Measurements from ENCODE around the gene TTLL9.
"Not testable (repeated sequence)": the region's sequence is repeated elsewhere in the genome, so short reads cannot be mapped to it uniquely, and the experiment has no call there.

The TTLL9 gene

DNA sequence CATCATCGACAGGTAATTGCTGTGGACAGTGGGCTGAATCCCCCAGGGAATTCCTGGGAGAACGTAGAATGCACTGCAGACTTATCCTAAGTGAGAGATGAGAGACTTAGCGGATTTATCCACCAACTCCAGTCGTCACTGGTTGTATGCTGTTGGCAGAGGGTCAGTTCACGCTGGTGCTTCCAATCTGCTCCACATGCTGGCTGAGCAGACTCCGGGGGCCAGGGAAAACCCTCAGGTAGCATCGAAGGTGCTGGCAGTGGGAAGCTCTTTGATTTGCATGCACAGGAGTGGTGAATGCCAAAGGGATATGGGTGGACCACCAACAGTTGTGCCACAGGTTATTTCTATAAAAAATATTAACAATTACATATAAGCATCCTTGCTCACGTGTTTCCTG, 20.2 kb downstream of the TTLL9 start:
- DNase-seq, result no peak

DNA sequence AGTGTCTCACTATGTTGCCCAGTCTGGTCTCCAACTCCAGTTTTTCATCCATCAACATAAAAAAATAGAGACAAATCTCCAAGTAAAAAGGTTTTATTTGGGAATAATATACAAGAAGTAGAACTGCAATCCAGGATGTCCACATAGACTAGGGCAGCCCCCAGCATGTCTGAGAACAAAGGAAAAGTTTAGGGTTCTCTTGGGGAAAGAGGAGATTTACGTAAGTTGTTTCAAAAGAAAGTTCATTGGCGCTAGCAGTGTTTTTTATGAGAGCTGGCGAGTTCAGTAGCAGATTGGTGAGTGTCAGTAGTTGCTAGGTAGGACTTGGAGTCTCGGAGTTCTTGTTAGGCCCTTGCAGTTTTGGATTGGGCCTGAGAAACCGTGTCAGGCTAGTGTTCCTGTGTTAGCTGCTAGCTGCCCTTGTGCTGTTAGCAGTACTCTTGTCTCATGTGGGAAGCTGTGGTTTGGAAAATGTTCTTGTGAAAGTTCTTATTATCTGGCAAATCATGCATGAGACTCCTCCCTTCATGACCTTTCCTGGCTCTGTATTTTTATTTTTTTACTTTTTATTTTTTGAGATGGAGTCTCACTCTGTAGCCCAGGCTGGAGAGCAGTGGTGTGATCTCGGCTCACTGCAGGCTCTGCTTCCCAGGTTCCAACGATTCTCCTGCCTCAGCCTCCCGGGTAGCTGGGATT, 24.7 kb downstream of the TTLL9 start:
- no peak for DNase-seq

DNA sequence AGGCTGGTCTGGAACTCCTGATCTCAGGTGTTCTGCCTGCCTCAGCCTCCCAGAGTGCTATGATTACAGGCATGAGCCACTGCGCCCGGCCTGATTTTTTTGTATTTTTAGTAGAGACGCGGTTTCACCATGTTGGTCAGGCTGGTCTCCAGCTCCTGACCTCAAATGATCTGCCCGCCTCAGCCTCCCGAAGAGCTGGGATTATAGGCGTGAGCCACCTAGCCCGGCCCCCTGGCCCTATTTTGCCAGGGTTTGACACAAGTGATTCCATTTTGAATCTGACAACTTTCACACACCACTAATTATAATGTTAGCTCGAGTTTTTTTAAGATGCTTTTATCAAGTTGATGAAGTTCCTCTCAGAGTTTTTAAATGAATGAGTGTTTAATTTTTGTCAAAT, 25.6 kb downstream of the TTLL9 start:
- no peak for DNase-seq

DNA sequence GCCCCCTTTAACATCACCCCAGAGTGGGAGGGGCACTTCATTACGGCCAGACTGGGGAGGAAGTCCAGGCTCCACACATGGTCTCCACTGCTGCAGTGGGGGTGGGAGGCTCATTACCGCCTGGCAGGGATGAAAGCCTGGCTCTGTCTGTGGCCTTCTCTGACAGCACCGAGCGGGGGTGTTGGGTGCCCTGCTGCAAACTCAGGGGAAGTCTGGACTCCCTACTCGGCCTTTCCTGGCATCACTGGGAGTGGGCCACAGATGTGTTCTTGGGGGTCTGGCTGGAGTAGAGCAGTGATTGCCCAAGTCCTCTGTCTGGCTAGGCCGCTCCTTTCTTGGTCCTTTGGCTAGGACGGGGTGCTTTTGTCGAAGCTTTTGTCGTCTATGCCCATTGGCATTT, 27.1 kb downstream of the TTLL9 start:
- no peak for DNase-seq

DNA sequence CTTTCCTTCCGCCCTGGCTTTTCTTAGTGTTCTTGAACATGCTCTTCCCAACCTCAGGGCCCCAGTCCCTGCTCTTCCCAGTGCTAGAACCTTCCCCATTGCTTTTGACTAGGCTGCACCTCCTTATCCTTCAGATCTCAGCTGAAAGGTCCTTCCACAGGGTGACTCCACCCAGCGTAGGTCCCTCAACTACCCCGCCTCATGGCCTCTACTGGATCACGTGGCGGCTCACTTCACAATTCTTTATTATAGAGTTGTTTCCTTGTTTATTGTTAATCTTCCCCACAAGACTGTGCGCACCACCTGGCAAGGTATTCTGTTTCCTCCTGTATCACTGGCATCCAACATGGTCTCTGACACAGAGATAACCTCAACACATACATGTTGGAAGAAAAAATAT, 31.2 kb downstream of the TTLL9 start:
- DNase-seq, result no peak

DNA sequence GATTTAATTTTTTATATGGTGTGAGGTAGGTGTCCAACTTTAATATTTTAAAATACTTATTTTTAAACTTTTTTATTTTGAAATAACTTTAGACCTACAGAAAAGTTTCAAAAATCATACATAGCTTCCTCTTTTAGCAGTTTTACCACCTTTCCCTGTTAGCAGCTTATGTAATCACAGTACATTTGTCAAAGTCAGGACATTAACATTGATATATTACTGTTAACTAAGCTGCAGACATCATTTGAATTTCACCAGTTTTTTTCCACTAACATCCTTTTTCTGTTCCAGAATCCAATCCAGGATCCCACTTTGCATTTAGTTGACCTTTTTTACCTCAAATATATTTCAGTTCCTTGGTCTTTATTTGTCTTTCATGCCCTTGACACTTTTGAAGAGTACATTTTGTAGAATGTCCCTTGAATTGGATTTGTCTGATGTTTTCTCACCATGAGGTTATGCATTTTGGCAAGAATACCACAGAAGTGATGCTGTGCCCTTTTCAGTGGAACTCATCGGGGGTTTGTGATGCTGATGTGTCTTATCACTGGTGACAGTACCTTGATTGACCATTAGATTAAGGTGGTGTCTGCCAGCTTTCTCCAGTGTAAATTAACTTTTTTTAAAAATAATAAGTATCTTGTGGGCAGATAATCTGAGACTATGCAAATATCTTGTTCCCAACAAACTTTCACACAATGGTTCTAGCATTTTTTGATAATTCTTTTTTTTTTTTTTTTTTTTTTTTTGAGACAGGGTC, 33.4 kb downstream of the TTLL9 start:
- DNase-seq, result no peak

DNA sequence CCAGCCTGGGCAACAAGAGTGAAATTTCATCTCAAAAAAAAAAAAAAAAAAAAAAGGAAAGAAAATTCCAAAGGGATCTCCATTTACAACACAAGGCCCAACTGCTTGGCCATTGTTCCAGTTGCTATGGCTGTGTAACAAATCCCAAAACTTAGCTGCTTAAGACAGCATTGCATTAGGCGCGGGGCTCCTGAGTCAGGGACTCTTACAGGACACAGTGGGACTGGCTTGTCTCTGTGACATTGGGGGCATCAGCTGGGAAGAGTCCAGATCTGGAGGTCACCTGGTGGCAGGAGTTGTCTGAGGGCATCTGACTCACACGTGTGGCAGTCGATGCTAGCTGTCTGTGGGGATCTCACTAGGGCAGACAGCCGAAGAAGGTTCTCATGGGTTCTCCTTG, 35.6 kb downstream of the TTLL9 start:
- DNase-seq, result no peak

DNA sequence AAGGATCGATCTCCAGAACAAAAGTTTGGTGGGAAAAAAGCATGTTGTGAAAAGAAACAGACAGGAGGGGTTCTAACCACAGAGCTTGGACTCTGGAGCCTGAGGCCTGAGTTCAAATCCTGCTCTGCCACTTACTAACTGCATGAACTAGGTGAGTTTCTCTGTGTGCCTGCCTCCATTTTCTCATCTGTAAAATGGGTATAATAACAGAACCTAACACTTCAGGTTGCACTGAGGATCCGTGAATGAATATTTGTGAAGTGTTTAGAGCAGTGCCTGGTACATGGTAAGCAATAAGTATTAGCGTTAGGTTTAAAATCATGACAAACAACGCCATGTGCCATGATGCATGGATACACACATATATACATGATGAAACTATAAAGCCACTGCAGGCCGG, 36.6 kb downstream of the TTLL9 start:
- DNase-seq, result no peak

DNA sequence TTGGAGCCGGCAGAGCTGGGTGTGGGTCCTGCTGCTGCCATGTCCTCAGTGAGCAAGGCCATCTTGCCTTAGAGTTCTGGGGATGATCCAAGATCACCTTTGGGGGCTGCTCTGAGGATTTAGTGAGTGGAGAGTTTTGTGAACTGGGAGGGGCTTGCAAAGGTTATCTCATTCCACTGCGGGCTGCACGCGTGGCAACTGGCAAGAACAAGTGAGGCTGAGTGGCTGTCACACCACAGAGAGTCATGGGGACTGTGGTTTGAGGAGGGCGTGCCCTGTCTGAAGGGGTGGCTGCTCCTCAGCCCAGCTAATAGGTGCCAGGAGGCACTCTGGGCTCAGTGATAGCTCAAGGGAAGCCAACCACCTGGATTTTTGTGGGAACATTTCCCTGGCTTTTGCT, 37.6 kb downstream of the TTLL9 start:
- DNase-seq, result no peak

DNA sequence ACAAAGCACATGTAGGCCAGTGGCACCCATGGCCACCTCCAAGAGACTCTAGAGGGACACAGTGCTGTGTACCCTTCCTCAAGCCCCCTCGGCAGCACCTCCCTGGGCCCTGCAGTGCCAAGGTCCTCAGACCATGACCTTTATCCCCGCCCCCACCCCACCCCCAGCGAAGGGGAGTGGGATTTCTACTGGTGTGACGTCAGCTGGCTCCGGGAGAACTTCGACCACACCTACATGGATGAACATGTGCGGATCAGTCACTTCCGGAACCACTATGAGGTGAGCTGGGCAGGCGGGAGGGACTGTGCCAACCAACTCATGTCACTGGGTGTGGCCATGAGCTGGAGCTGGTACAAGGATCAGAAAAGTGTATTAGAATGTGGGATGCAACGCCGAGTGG, 38.0 kb downstream of the TTLL9 start:
- DNase-seq, result no peak

DNA sequence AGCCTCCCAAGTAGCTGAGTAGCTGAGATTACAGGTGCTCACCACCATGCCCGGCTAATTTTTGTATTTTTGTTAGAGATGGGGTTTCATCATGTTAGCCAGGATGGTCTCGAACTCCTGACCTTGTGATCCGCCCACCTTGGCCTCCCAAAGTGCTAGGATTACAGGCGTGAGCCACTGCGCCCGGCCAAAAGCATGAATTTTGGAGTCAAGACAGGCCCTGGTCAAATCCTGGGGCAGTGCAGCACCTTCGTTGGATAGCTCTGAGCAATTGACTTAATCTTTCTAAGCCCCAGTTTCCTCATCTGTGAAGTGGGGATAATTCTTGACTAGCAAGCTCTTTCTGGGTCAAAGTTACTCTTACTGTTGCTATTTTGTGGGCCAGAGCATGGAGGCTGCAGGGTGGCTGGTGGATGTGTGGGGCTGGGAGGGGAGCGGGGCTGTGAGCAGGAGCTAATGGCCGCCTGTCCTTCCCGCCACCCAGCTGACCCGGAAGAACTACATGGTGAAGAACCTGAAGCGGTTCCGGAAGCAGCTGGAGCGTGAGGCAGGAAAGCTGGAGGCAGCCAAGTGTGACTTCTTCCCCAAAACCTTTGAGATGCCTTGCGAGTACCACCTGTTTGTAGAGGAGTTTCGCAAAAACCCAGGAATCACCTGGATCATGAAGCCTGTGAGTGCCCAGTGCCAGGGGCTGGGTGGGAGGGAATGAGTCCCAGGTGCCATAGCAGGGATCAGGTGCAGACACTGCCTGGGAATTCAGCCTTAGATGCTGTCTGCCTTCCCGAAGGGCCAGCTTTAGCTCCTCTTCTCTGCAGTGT, 39.0 kb downstream of the TTLL9 start:
- DNase-seq, result no peak

DNA sequence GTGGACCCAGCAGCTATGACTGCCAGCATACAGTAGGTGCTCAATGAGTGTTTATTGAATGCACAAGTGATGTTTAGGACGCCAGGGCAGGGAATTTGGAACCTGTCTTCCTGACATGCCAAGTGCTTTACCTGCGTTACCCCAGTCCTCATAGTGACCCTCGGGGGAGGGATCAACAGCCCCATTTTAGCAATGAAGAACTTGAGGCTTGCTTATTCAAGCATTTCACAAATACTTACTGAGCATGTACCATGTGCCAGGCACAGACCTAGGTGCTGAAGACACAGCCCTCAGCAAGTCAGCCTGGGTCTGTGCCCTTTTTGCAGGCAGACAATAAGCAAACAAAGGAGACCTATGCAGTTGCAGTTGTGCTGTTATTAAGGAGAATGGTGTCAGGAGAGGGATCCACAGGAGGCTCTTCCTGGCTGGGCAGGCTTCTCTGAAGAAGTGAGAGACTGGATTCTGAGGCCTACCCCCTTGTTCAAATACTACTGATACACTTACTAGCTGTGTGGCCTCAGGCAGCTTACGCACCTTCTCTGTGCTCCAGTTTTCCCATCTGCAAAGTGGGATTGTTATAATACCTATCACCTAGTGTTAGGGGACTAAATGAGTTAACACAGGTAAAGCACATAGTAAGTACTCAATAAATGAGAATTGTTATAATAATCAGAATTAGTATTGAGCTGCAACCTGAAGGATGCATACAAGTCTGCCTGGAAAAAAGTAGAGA, 39.8 kb downstream of the TTLL9 start:
- DNase-seq, result no peak

DNA sequence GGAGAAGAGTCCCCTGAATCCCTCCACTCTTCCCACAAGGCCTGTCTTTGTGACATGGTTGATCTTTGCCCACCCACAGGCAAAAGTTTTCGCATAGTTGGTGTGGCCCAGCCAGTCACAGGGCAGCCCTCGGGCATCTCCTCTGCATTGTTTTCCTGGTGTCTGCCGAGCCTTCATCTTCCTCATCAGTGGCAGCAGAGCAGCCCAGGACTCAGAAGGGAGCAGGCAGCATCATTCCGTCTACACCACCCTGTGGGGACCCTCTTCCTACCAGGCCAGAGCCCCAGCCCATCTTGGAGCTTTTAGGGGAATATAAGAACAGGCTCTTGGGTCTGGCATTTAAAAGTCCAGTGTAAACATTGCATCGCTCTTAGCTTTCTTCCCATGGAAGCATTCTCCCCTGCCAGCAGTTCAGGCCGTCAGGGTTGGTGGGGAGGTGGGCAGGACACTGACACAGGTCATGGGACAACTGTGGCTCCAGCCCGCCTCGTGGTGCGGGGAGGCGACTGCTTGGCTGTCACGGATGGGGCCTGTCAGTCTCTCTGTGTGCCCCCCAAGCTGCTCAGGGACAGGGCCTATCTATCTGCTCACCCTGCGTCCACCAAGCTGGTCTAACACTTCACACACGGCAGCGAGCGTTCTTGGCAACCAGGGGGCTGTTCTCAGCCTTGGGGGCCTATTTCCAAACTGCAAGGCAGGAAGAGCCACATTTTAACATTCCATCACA, 43.2 kb downstream of the TTLL9 start:
- DNase-seq, result no peak

DNA sequence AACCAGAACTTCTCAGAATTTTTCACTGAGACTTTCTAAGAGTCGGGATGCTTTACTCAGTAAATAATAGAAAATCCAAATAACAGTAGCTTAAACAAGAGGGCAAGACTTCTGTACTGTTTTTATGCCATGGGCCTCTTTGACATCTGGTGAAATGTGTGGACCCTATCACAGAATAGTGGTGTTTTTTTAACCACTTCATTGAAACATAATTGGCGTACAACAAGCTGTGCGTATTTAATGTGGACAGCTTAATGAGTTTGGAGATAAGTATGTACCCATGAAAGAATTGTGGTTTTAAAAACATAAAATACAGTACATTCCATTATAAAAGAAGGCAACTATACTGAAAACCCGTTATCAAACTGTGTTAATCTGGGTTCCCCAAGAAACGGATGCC, 43.7 kb downstream of the TTLL9 start:
- no peak for DNase-seq

DNA sequence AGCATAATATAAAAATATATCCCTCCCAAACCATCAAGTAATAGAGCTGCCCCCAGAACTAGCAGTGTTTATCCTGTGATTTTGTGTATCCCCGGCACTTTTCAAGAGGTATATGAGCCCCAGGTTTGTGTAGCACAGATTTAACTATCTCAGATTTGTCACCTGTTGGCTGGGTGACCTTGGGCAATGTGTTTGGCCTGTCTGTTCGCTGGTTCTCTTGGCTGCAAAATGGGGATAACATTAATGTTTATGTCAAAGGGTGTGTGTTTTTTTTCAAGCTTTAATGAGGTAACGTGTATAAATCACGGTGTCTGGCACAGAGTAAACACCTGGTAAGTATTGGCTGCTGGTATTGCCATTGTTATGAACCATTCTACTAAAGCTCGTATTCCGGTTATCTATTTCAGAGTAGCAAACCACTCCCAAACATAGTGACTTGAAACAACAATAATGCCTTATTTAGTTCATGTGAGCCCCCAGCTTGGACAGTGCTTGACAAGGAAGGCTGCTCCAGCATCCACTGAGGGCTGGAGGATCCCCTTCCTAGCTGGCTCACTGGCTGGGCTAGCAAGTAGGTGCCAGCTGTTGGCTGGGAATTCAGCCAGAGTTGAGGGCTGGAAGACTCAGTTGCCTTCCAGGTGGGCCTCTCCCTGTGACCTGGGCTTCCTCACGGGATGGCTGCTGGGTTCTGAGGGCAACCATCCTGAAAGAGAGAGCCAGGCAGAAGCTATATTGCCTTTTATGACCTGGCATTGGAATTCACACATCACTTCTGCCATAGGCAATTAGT, 45.3 kb downstream of the TTLL9 start:
- no peak for DNase-seq

DNA sequence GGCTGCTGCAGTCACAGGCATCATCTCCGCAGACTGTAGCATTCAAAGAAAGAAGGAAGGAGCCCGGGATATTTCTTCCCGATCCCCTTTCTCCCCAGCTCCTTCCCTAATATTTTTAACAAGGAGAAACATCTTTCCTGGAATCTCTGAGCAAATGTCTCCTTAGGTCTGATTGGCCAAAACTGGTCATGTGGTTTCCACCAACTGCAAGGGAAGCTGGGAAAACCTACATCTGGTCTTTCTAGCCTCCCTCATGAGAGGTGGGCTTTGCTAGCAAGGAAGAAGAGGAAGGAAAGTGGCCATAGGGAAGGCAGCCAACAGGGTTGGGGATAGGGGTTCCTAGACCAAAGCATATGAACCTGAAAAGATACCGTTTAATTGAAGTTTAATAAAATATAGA, 46.3 kb downstream of the TTLL9 start:
- DNase-seq, result no peak

DNA sequence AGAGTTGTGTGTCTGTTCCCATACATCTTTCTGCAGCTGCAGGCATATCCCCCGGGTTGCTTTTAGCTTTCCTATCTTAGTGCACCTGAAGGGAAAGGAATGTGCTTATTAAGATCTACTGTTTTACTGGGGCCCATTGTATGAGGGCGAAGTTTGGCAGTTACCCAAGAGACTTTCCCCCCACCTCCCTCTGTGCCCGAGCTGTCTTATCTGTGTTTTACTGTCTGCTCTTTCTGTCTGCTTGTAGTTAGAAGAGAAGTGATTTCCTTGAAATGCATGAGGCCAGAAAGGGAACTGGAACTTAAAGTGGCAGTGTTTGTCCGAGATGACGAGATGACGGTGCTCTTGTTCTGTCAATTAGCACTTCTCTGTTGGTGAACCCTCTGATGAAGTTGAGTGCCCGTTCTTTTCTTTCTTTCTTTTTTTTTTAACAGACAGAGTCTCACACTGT, 47.6 kb downstream of the TTLL9 start:
- not testable (repeated sequence) for DNase-seq

DNA sequence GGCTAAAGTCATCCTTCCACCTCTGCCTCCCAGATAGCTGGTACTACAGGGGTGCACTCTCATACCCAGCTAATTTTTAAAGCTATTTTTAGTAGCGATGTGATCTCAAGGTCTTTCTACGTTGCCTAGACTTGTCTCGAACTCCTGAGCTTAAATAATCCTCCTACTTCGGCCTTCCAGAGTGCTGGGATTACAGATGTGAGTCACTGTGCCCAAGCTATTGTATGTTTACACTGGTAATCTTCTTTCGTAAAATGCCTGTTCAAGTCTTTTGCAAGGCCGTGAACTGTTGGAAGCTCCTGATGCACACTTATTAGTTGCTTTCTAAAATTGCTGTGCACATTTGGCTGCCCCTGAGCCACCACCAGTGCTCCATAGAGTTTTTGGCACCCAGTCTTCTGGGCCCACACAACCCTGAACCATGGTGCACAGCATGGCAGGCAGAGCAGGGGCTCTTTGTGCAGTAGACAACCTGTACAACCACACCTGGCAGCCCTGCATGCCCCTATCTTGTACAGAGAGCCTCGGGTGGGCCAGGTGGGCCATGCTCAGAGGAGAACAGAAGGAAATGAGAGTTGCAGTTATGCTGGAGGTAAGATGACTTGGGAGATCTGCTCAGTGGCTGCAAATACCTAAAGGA, 48.2 kb downstream of the TTLL9 start:
- no peak for DNase-seq

DNA sequence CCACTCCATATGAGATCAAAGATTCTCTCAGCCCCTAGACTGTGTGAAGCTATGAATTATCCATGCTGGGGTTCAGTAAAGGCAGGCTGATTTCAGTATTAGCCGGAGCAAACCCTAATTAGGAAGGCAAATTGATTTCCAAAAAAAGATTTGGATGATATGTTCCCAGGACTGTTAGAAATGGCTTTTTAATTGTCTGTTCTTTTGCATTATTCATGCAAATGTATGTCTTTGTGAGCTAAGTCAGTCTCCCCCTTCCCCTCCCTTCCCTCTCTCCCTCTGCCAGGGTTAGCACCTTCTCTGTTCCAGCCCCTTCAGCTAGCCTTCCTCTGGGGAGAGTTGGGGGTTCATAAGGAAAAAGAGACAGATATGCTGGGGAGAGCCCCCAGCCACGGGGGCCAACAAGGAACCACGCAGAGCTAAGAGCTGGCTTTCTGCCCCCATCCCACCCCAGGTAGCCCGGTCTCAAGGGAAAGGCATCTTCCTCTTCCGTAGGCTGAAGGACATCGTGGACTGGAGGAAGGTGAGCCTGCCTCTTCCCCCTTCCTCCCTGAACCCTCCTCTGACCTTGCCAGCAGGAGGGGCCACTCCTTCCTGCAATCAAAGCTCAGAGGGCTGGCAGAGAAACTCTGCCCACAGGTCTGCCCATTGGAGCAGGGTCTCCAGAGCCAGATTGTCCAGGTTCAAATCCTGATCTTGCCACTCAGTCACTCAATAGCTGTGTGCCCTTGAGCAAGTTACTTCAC, 49.1 kb downstream of the TTLL9 start:
- DNase-seq, result no peak

DNA sequence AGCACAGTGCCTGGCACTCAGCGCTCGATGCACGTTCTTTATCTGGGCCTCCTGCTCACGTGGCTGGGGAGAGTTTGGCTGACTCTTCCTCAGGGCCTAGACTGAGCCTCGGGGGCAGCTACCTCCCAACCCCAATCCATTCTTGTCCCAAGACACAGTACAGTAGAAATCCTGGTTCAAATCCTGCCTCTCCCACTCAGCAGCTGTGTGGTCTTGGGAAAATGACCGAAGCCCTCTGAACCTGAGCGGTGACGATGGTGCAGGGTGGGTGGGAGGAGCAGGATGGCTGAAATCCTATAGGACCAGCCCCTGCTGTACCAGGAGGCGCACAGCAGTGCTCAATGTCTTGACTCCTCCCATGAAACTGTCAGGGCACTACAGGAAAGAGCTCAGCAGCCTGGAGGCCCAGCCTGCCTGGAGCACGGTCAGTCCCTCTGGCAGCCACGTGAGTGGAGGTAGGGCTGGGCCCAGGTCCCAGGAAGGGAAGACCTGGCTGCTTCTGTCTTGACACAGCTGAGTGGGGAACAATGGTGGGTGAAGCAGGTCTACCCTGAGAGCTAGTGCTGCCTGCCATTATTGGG, 49.9 kb downstream of the TTLL9 start:
- DNase-seq, result no peak

Data from NCI-H2107 (cell line).